Mucosa of gallbladder (tissue), 1 donor: ENCODE results near the gene NRAS. TPM values are rescaled to one million over a fixed set of nuclear protein-coding genes. Genes with fewer than 3 reads are reported as not detected.

Experiments
- DNase-seq: peaks from one replicate; pipeline ENCODE4 v3.0.0-alpha.2; 2020; ENCODE audit warnings: low spot score
- total RNA-seq: library from RNA; stranded (reverse); gene quantifications from one replicate; pipeline ENCODE4 v1.2.1, GENCODE V29; 2021
- donor health status: DM: no; HTN: no; CAD: no.

Gene NRAS
- total RNA-seq, 1 donor from 2014 or later = 24.7 TPM

- DNase-seq = no peak
Measured at GRCh38 chr1:114728553-114728952, 12.0 kb upstream of the NRAS start.

- DNase-seq = no peak
Measured at GRCh38 chr1:114725230-114725629, 8.7 kb upstream of the NRAS start.

GRCh38 chr1:114723915-114724314 lies 7.3 kb upstream of the NRAS start:
- no peak for DNase-seq

- no peak for DNase-seq
Measured at GRCh38 chr1:114723457-114723856, 6.9 kb upstream of the NRAS start.

- no peak for DNase-seq
Measured at GRCh38 chr1:114720492-114720891, 3.9 kb upstream of the NRAS start.

GRCh38 chr1:114719424-114719787 lies 2.8 kb upstream of the NRAS start:
- no peak for DNase-seq

- DNase-seq = no peak
Measured at GRCh38 chr1:114718661-114719423, 2.3 kb upstream of the NRAS start.

- no peak for DNase-seq
Measured at GRCh38 chr1:114715952-114716303, 643 bp downstream of the NRAS start.

GRCh38 chr1:114712977-114713376 lies 3.6 kb downstream of the NRAS start:
- no peak for DNase-seq

GRCh38 chr1:114710360-114710759 lies 6.2 kb downstream of the NRAS start:
- DNase-seq = no peak

- no peak for DNase-seq
Measured at GRCh38 chr1:114707604-114708003, 9.0 kb downstream of the NRAS start.

- DNase-seq = no peak
Measured at GRCh38 chr1:114703242-114703641, 13.3 kb downstream of the NRAS start.

GRCh38 chr1:114702737-114703136 lies 13.8 kb downstream of the NRAS start:
- no peak for DNase-seq

- no peak for DNase-seq
Measured at GRCh38 chr1:114701931-114702330, 14.6 kb downstream of the NRAS start.

- DNase-seq = no peak
Measured at GRCh38 chr1:114700036-114700600, 16.5 kb downstream of the NRAS start.

- no peak for DNase-seq
Measured at GRCh38 chr1:114696810-114697209, 19.8 kb downstream of the NRAS start.

GRCh38 chr1:114695430-114696058 lies 21.0 kb downstream of the NRAS start, which contains the start of gene AMPD1:
TSS of gene AMPD1 (minus strand) at chr1:114695546. CDS start at chr1:114695471, 75 bp downstream.
- no peak for DNase-seq

GRCh38 chr1:114694540-114695310 lies 21.8 kb downstream of the NRAS start:
- DNase-seq = no peak

GRCh38 chr1:114692947-114693346 lies 23.6 kb downstream of the NRAS start:
- no peak for DNase-seq

- no peak for DNase-seq
Measured at GRCh38 chr1:114691061-114691460, 25.5 kb downstream of the NRAS start.

GRCh38 chr1:114690148-114690547 lies 26.4 kb downstream of the NRAS start:
- no peak for DNase-seq

GRCh38 chr1:114688526-114688925 lies 28.0 kb downstream of the NRAS start:
- no peak for DNase-seq
